Neural progenitor cell (in vitro differentiated cells): Measurements from ENCODE around the gene WSCD1.

Experiments
- EZH2 ChIP-seq: fragments of 200-600 bp; sonication (generic); IDR thresholded peaks from 2 replicates; pipeline ENCODE4 v1.6.1; 2017; ENCODE audit warnings: antibody characterized with exemption, mild to moderate bottlenecking, moderate library complexity
- EZH2phosphoT487 ChIP-seq: fragments of 200-600 bp; sonication (generic); IDR thresholded peaks from 2 replicates; pipeline ENCODE4 v1.6.1; 2017; ENCODE audit warnings: antibody characterized with exemption
- TF ChIP-seq, protein P1 (sequence below): fragments of 200-600 bp; sonication (generic); IDR thresholded peaks from 2 replicates; pipeline ENCODE4 v1.5.1; 2017; ENCODE audit warnings: antibody characterized with exemption, mild to moderate bottlenecking

DNA sequence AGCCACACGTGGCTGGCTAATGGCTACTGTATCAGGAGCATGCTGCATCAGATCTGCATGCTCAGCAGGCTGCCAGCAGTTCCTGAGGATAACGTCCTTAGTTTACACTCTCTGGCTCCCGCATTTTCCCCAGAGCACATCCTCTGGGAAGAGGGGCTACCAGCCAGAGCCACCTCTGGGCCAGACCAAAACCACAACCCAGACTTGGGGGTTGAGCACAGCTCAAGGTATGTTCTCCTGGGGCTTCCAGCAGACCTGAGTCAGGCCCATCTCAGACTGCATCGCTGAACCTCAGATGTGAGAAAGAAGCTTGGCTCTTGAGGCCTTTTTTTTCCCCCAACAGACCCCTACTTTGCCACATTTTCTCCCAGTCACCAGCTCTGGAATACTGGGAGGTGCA is 23.7 kb upstream of the WSCD1 start:
- TF ChIP-seq, protein P1, sequence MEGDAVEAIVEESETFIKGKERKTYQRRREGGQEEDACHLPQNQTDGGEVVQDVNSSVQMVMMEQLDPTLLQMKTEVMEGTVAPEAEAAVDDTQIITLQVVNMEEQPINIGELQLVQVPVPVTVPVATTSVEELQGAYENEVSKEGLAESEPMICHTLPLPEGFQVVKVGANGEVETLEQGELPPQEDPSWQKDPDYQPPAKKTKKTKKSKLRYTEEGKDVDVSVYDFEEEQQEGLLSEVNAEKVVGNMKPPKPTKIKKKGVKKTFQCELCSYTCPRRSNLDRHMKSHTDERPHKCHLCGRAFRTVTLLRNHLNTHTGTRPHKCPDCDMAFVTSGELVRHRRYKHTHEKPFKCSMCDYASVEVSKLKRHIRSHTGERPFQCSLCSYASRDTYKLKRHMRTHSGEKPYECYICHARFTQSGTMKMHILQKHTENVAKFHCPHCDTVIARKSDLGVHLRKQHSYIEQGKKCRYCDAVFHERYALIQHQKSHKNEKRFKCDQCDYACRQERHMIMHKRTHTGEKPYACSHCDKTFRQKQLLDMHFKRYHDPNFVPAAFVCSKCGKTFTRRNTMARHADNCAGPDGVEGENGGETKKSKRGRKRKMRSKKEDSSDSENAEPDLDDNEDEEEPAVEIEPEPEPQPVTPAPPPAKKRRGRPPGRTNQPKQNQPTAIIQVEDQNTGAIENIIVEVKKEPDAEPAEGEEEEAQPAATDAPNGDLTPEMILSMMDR = no peak
- TF ChIP-seq EZH2 (no peak), EZH2phosphoT487 (no peak)
